BE2C (cell line): ENCODE data around the gene TP63.

ENCODE experiments used
- DNase-seq: peaks from one replicate; pipeline ENCODE4 v3.0.0-alpha.2; 2020
- H3K27me3 ChIP-seq: fragments of 250-450 bp; sonication (Bioruptor Pico); 2 replicates; pipeline ENCODE4 v1.5.1; 2020; ENCODE audit warnings: mild to moderate bottlenecking
- H3K36me3 ChIP-seq: fragments of 250-450 bp; sonication (Bioruptor Pico); 2 replicates; pipeline ENCODE4 v1.5.1; 2020; ENCODE audit warnings: mild to moderate bottlenecking
- H3K4me1 ChIP-seq: fragments of 250-450 bp; sonication (Bioruptor Pico); 2 replicates; pipeline ENCODE4 v1.5.1; 2020
- H3K4me3 ChIP-seq: 2 replicates; pipeline ENCODE4 v1.5.1; 2011; ENCODE audit warnings: low read depth, low read length
- H3K9me3 ChIP-seq: fragments of 250-450 bp; sonication (Bioruptor Pico); 2 replicates; pipeline ENCODE4 v1.5.1; 2020
- TF ChIP-seq, protein P1 (sequence below): IDR thresholded peaks from 2 replicates; pipeline ENCODE4 v1.5.1; 2012; ENCODE audit warnings: mild to moderate bottlenecking, low read depth, low read length

The TP63 gene

DNA sequence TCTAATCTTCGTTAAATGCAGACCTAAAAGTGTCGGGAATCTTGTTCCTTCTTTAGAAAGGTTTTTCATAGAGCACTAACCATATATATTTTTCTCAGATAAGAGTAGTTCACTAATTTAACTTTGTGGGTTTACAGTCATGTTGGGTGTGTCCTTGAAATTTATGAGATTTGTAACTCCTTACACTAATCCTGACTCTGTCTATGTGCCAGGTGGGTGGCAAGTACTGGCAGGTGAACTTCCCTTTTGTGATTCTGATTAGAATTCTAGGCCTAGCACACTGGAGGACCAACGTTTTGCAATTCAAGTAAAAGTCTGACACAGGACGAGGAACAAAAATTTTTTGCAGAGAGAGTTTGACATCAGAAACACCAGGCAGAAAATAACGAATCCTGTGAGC is 269.4 kb downstream of the TP63 start:
- H3K4me3 ChIP-seq: no peak overlapping the region
- no peak for DNase-seq
- TF ChIP-seq, protein P1, sequence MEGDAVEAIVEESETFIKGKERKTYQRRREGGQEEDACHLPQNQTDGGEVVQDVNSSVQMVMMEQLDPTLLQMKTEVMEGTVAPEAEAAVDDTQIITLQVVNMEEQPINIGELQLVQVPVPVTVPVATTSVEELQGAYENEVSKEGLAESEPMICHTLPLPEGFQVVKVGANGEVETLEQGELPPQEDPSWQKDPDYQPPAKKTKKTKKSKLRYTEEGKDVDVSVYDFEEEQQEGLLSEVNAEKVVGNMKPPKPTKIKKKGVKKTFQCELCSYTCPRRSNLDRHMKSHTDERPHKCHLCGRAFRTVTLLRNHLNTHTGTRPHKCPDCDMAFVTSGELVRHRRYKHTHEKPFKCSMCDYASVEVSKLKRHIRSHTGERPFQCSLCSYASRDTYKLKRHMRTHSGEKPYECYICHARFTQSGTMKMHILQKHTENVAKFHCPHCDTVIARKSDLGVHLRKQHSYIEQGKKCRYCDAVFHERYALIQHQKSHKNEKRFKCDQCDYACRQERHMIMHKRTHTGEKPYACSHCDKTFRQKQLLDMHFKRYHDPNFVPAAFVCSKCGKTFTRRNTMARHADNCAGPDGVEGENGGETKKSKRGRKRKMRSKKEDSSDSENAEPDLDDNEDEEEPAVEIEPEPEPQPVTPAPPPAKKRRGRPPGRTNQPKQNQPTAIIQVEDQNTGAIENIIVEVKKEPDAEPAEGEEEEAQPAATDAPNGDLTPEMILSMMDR: no peak
- H3K36me3 ChIP-seq: no peaks in the 10 kb centered on the region
- no peaks in the 10 kb centered on the region for H3K4me1 ChIP-seq
- no peaks in the 10 kb centered on the region for H3K27me3 ChIP-seq
- H3K9me3 ChIP-seq: no peaks in the 10 kb centered on the region; the same call in 1 of the 2 replicates

DNA sequence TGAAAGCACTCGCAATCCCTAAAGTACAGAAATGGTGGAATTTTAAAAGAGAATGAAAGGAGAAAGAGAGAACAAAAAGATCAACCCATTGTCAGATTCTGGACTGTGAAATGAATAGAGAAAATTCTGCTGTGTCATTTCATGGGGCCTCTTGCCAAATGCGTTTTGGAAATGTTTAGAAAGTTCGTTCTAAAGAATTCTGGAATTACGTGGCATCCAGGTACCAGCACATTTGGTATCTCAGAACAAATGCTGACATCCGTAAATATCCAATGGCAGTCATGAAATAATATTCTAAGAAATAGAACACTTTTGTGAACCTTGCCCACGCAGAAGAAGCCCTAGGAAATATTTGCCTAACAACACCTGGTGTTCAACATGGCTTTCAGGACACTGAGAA is 270.3 kb downstream of the TP63 start:
- TF ChIP-seq, protein P1: no peak
- Histone ChIP-seq H3K4me1 (no peaks in the 10 kb centered on the region), H3K4me3 (no peak overlapping the region), H3K36me3 (no peaks in the 10 kb centered on the region), H3K9me3 (no peaks in the 10 kb centered on the region; the same call in 1 of the 2 replicates), H3K27me3 (no peaks in the 10 kb centered on the region)
- no peak for DNase-seq

DNA sequence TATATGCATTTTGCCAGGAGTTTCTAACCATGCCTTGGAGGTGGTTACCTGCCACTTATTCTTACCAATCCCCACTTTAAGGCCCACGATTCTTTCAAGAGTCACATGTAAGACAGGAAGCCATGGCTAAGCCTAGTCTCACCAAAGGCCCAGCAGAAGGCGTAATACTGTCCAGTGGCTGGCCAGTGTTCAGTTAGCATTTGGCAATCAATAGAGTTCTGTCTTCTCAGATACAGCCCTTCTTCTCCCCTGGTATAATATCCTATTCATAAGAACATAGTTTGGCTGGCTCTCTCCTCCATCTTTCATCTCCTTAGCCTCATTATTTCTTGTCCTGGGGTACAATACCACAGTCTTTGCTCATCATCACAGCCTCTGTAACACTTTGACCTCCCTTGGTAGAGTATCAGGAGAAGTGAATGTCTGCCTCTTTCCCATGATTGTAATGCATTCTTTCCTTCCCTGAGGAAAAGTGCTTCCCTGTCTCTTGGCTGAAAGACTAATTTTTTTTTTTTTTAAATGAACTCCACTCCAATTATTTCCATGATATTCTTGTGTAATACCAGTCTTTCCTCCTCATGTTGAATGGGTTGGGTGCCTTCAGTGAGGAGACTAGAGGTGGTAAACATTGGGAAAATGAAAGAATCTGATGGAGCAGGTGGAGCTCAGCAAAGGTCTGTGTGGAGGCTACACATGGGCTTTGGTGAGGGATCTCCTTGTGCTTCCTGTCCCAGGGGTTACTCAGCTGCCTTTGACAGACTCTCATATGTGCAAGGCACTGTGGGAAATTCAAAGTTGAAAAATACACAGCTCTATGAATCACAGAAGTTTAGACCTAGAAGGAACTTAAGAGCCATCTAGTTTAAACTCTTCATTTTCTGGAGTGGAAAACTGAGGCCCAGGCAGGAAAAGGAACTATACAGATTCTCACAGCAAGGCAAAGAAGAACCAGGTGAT is 271.3 kb downstream of the TP63 start:
- DNase-seq: no peak

DNA sequence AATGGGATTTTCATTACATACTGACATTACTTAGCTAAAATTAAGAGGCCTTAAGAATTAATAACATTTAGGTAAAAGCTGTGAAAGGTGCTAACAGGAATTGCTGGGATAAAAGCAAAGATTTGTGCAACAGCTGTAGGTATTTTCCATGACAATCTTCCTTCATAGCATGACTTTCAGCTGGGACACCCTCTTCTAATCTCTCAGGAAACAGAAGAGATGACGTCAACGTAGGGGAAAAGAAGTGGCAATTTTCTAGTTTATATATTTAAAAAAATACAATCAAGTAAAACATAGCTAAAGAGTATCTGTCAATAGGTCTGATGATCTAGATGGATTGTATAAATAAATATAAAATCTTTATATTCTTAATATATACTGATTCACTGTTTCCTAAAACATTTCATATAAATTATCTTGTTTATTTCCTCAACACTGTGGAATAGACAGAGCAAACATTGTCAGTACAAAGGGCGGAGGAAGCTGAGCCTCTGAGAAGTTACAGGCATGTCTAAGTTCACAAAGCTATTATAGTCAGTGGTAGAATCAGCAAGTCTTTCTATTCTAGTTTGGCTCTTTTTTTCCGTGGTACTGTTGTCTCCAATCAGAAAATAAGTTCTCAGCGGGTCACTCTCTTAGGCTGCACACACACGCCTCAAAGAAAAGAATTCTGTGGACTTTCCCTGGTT is 272.5 kb downstream of the TP63 start:
- H3K4me3 ChIP-seq: no peak overlapping the region
- H3K36me3 ChIP-seq: no peaks in the 10 kb centered on the region
- H3K9me3 ChIP-seq: no peaks in the 10 kb centered on the region; the same call in 1 of the 2 replicates
- TF ChIP-seq, protein P1: no peak
- H3K27me3 ChIP-seq: no peaks in the 10 kb centered on the region
- no peak for DNase-seq
- no peaks in the 10 kb centered on the region for H3K4me1 ChIP-seq

More for the DNA sequence above, 271.3 kb downstream of the TP63 start:
- H3K4me3 ChIP-seq: no peak overlapping the region
- H3K4me1 ChIP-seq: no peaks in the 10 kb centered on the region
- no peaks in the 10 kb centered on the region; the same call in 1 of the 2 replicates for H3K9me3 ChIP-seq
- H3K27me3 ChIP-seq: no peaks in the 10 kb centered on the region
- no peaks in the 10 kb centered on the region for H3K36me3 ChIP-seq
- TF ChIP-seq, protein P1: no peak

DNA sequence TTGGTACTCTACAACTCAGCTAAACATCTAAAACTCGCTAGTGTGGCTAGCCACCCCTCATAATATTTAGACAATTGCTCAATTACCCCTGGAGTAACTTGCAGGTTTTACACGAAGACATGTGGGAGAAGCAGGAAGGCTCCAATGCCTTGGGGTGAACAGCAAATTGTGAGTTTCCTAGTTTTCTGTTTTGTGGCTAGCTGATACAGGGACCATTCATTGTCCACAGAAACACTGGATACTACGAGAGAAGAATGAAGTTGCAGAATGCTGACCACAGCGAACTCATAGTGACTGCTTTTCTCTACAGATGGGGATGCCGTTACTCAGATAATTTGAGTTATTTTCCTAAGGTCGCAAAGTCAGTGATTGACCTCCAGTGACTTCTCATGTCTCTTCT is 276.6 kb downstream of the TP63 start:
- no peaks in the 10 kb centered on the region for H3K4me1 ChIP-seq
- H3K36me3 ChIP-seq: no peaks in the 10 kb centered on the region
- H3K4me3 ChIP-seq: no peak overlapping the region
- TF ChIP-seq, protein P1: no peak
- H3K9me3 ChIP-seq: no peaks in the 10 kb centered on the region
- no peak for DNase-seq
- H3K27me3 ChIP-seq: no peaks in the 10 kb centered on the region

DNA sequence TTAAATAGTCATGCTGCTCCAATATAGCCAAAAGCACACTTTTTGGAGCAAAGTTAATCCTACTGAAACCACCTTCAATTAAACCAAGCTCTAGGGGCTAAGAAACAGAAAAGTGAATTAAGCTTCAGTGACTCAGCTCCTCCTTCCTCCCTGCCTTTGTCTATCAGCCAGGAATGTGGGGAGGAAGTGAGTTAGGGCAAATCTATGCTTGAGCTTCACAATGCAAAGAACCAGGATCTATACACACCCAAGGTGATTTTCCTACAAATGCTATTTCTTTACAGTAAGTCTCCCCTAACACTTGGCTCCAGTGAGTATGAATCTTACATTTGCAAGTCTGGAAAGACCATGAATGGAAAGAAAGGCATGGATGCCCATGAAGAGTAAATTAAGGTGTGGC is 277.5 kb downstream of the TP63 start:
- Histone ChIP-seq H3K4me1 (no peaks in the 10 kb centered on the region), H3K27me3 (no peaks in the 10 kb centered on the region), H3K4me3 (no peak overlapping the region), H3K36me3 (no peaks in the 10 kb centered on the region), H3K9me3 (no peaks in the 10 kb centered on the region)
- DNase-seq: no peak
- TF ChIP-seq, protein P1: no peak
